ENCODE measurements around the gene NDUFC1. TPM values are rescaled to one million over a fixed set of nuclear protein-coding genes. Genes with fewer than 3 reads are reported as not detected.

NDUFC1 gene
- total and polyA plus RNA-seq, 2 experiments from 2014 or later, result 31.8 to 367 TPM

- TF ChIP-seq STAT1 (IDR thresholded peaks at IDR 0.05; ENCODE audit: unreplicated experiment) (no peak), ZNF331 (CRISPR knock-in tag; IDR thresholded peaks at IDR 0.05; ENCODE audit: low read depth) (no peak), POLR2AphosphoS5 (IDR thresholded peaks at IDR 0.05; ENCODE audit: low read depth) (no peak), EZH2 (IDR thresholded peaks at IDR 0.05; ENCODE audit: low read depth, unreplicated experiment) (no peak), CREB1 (CRISPR knock-in tag; IDR thresholded peaks at IDR 0.05; ENCODE audit: low read depth) (no peak), JUNB (IDR thresholded peaks at IDR 0.05; ENCODE audit: unreplicated experiment) (no peak), REST (IDR thresholded peaks at IDR 0.05; ENCODE audit: unreplicated experiment) (no peak), ZNF114 (CRISPR knock-in tag; IDR thresholded peaks at IDR 0.05) (no peak), CTCF (conservative IDR thresholded peaks at IDR 0.05; ENCODE audit: low read depth in 2 of 2) (no peak), ZNF462 (CRISPR knock-in tag; IDR thresholded peaks at IDR 0.05) (no peak), EZH2phosphoT487 (IDR thresholded peaks at IDR 0.05; ENCODE audit: unreplicated experiment) (no peak), ETS1 (IDR thresholded peaks at IDR 0.05) (no peak), NANOG (IDR thresholded peaks at IDR 0.05; ENCODE audit: borderline replicate concordance) (no peak)
- no peak overlapping the region for H3K4me2 ChIP-seq
- peaks cover 64% of the 10 kb centered on the region for H3K36me3 Mint-ChIP-seq (ENCODE audit: low read depth)
- no peaks in the 10 kb centered on the region for H3K4me1 Mint-ChIP-seq
- no peaks in the 10 kb centered on the region for H3K9me2 ChIP-seq (ENCODE audit: insufficient read depth)
- peaks cover 14% of the 10 kb centered on the region; the same call in 1 of the 2 replicates for H3K36me3 ChIP-seq (ENCODE audit: insufficient read depth)
- no peak for ATAC-seq
- H3K27me3 Mint-ChIP-seq (ENCODE audit: insufficient read depth, low read depth, poor library complexity), result peaks cover 5% of the 10 kb centered on the region
- no peak for DNase-seq (ENCODE audit: low spot score)
- peak overlapping the region; percentile 12; the same call in 1 of the 2 replicates for H3K27ac ChIP-seq (ENCODE audit: low read depth)
- no peak overlapping the region for H3K27ac Mint-ChIP-seq
- no peaks in the 10 kb centered on the region for H3K9me3 Mint-ChIP-seq
- no peaks in the 10 kb centered on the region for H3F3A ChIP-seq (replicated peaks; ENCODE audit: low read depth)
- no peaks in the 10 kb centered on the region for H3K27me3 ChIP-seq (ENCODE audit: insufficient read depth)
- H3K4me3 ChIP-seq, result no peak overlapping the region
- H3K4me3 Mint-ChIP-seq, result no peak overlapping the region
- H4K20me1 ChIP-seq (replicated peaks; ENCODE audit: insufficient read depth), result peaks cover 27% of the 10 kb centered on the region
- no peak overlapping the region for H2AFZ ChIP-seq
- no peaks in the 10 kb centered on the region for H3K4me1 ChIP-seq (ENCODE audit: insufficient read depth)
- H3K79me2 ChIP-seq (replicated peaks; ENCODE audit: insufficient read depth), result peaks cover 92% of the 10 kb centered on the region
Observed at GRCh38 chr4:139337612-139338011, 35.3 kb upstream of the NDUFC1 start.
